NCI-H1417 (cell line): ENCODE results near the gene ATP7B.
A peak's percentile ranks its signal among the peaks of the same experiment; 100 is the strongest.
"Not testable (repeated sequence)": the region's sequence is repeated elsewhere in the genome, so short reads cannot be mapped to it uniquely, and the experiment has no call there.

Experiments used
- DNase-seq, 3 experiments: peaks; one replicate each; lab custom pipeline; 2025; lab: John Stamatoyannopoulos, UW

The ATP7B gene

GRCh38 chr13:52010890-52011631 is at the start of gene ATP7B:
Gene ATP7B (minus strand): TSS chr13:52011450. CDS start chr13:52011337, 113 bp downstream.
- peak in 2 of 3 experiments; percentile 76 to 84 for DNase-seq

- DNase-seq, result no peak
Observed at GRCh38 chr13:52053460-52053859, 42.2 kb upstream of the ATP7B start.

GRCh38 chr13:52051400-52051799 is 40.1 kb upstream of the ATP7B start:
- no peak for DNase-seq

GRCh38 chr13:52048516-52048915 is 37.3 kb upstream of the ATP7B start:
- DNase-seq, result no peak

- no peak for DNase-seq
Observed at GRCh38 chr13:52047463-52047862, 36.2 kb upstream of the ATP7B start.

- no peak for DNase-seq
Observed at GRCh38 chr13:52043675-52044074, 32.4 kb upstream of the ATP7B start.

GRCh38 chr13:52036037-52036436 is 24.8 kb upstream of the ATP7B start:
- DNase-seq, result no peak

GRCh38 chr13:52034616-52035226 is 23.5 kb upstream of the ATP7B start:
- DNase-seq, result peak in 1 of 3 experiments; percentile 15

- DNase-seq, result no peak
Observed at GRCh38 chr13:52033039-52033438, 21.8 kb upstream of the ATP7B start.

GRCh38 chr13:52030401-52030800 is 19.2 kb upstream of the ATP7B start:
- DNase-seq, result not testable (repeated sequence)

- DNase-seq, result no peak
Observed at GRCh38 chr13:52029569-52029968, 18.3 kb upstream of the ATP7B start.

GRCh38 chr13:52027832-52028231 is 16.6 kb upstream of the ATP7B start:
- no peak for DNase-seq

GRCh38 chr13:52026246-52026626 is 15.0 kb upstream of the ATP7B start:
- no peak for DNase-seq

- DNase-seq, result no peak
Observed at GRCh38 chr13:52025475-52026245, 14.4 kb upstream of the ATP7B start.

- DNase-seq, result no peak
Observed at GRCh38 chr13:52024481-52024880, 13.2 kb upstream of the ATP7B start, which contains the start of gene UTP14C. Gene UTP14C (plus strand): TSS chr13:52024691. CDS start chr13:52028805, 4,114 bp downstream.

GRCh38 chr13:52022356-52022755 is 11.1 kb upstream of the ATP7B start:
- no peak for DNase-seq

GRCh38 chr13:52020191-52020590 is 8.9 kb upstream of the ATP7B start:
- DNase-seq, result no peak

GRCh38 chr13:52016296-52016695 is 5.0 kb upstream of the ATP7B start:
- no peak for DNase-seq

- peak in 1 of 3 experiments; percentile 8 for DNase-seq
Observed at GRCh38 chr13:52012512-52012836, 1.2 kb upstream of the ATP7B start.

GRCh38 chr13:52011632-52012511 is 622 bp upstream of the ATP7B start, which contains the start of gene ALG11:
Gene ALG11 (plus strand): TSS chr13:52012398. CDS start chr13:52012419, 21 bp downstream.
- peak; percentile 99 to 100 (median 100) for DNase-seq

GRCh38 chr13:52009946-52010345 is 1.3 kb downstream of the ATP7B start:
- DNase-seq, result no peak
